GM19328 (cell line): ENCODE measurements around the gene TIMM23.
"Not testable (repeated sequence)": the region's sequence is repeated elsewhere in the genome, so short reads cannot be mapped to it uniquely, and the experiment has no call there.

ENCODE experiments used
- ATAC-seq: cut with Tn5 transposase; IDR thresholded peaks from one replicate; pipeline ENCODE4 v1.9.1; 2021; ENCODE audit warnings: mild to moderate bottlenecking, moderate library complexity; ENCODE audit not compliant: unreplicated experiment

The TIMM23 gene

DNA sequence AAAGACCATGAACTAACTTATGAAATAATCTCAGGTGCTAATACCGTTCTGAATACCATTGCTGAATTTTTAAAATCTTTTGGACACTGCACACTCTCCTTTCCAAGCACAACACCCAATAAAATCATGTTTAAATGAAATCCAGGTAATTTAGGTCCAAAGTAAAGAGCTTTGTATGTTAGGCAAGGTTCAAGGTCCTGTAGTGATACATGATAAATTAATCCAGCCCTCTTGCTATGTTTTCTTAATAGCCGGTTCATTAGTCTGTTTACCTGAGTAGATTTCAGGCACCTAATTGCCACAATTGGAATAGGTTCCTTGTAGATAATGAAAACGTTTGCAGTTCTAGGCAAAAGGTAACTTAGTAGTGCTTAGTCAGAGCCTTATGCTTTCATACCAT lies 13.3 kb downstream of the TIMM23 start:
- not testable (repeated sequence) for ATAC-seq

DNA sequence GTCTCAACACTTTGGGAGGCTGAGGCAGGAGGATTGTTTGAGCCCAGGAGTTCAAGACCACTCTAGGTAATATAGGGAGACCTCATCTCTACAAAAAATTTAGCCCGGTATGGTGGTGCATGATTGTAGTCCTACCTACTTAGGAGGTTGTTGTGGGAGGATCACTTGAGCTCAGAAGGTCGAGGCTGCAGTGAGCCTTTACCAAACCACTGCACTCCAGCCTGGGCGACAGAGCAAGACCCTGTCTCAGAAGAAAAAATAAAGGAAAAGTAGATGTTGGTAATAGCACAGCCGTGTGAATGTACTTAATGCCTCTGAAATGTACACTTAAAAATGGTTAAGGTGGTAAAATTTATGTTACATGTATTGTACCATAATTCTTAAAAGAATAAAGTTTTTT lies 25.3 kb downstream of the TIMM23 start:
- ATAC-seq: no peak

DNA sequence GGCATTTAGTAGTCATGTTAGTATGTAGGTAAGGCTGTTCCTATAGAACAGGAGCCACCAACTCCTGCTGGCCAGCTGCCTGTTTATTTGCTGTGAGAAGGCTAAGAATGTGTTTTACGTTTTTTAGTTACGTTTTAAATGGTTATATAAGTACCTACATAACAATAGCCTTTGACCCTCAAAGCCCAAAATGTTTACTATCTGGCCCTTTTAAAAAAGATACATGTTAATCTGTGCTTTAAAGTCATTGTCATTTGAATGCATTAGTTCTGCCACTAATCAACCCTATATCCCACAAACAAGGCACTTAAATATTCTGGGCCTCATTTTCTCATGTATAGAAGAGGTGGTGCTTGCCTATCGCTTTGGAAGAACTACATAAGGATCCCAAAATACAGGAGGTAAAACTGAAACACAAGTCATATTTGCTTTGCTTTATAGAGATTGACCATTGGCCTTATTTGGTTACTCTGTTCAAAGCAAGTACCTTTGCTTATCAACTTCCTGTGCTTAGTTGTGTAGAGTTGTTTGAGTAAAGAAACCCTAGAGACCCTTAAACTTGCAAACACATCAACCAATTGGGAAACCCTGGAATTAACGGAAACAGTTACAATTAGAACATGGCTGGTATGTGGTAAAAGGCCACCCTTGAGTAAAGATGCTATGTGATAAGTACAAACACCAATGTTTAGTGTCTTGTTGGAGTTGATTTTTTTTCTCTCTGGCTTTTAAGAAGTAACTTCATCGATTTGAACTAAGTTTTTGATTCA lies 25.9 kb downstream of the TIMM23 start:
- no peak for ATAC-seq

DNA sequence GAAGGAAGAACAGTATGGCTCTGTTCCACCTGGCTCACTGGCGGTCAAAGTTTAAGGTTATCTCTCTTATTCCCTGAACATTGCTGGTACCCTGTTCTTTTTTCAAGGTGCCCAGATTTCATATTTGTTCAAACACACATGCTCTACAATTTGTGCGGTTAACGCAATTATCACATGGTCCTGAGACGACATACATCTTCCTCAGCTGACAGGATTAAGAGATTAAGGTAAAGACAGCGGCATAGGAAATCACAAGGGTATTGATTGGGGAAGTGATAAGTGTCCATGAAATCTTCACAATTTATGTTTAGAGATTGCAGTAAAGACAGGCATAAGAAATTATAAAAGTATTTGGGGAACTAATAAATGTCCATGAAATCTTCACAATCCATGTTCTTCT lies 27.7 kb downstream of the TIMM23 start:
- ATAC-seq: not testable (repeated sequence)

DNA sequence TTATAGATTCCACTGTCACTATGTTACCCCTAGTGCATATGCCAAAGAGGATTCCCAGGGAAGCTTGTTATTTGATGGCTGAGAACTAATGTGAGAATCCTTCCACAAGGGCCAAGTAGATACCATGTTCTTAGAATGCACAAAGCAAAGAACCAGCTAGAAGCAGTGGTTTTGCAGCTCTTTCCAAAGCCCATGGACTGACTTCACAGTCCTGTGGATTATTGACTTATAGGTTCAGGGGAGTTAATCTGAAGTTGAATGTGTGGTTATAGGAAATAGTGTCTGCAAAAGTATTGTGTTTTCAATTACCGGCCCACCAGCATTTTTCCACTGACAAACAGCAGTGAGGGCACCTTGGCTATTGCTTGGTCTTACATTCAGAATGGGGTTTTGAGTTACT lies 28.2 kb downstream of the TIMM23 start:
- no peak for ATAC-seq

DNA sequence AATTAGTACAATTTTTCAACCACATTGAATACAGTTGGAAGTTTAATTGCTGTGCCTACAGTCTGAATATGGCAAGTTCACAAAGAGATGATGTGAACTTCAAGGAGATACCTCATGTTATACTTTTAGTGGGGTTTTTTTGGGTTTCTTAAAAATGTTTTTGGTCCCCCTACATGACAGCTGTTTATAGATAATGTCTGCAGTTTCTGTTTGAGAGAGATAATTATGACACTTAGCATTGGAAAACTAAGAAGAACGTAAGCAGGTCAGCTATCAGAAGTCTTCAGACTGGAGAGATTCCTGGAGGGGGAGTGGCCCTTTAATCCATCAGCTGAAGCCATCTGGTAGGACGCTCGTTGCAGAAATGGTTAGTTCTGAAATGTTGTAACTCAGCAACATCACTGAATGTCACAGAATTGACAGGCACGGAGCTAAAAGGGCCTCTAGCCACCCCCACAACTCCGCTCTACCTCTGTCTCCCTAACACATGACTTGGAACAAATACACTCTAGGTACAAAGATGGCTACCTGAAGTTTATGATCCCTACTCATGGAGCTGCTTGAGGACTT lies 29.0 kb downstream of the TIMM23 start:
- no peak for ATAC-seq

DNA sequence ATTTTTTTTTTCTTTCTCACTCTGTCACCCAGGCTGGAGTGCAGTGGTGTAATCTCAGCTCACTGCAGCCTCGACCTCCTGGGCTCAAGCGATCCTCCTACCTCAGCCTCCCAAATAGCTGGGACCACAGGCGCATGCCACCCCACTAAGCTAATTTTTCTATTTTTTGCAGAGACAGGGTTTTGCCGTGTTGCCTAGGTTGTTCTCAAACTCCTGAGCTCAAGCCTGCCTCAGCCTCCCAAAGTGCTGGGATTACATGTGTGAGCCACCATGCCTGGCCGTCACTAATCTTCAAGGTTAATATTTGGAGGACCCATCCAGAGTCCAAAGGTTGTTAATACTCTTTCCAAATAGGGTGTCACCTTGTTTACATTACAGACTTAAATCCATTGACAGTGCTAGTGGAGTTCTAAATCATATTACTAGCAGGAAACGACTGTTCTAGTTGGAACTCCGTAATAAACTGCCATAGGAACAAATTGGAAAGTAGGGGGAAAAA lies 29.9 kb downstream of the TIMM23 start:
- not testable (repeated sequence) for ATAC-seq

DNA sequence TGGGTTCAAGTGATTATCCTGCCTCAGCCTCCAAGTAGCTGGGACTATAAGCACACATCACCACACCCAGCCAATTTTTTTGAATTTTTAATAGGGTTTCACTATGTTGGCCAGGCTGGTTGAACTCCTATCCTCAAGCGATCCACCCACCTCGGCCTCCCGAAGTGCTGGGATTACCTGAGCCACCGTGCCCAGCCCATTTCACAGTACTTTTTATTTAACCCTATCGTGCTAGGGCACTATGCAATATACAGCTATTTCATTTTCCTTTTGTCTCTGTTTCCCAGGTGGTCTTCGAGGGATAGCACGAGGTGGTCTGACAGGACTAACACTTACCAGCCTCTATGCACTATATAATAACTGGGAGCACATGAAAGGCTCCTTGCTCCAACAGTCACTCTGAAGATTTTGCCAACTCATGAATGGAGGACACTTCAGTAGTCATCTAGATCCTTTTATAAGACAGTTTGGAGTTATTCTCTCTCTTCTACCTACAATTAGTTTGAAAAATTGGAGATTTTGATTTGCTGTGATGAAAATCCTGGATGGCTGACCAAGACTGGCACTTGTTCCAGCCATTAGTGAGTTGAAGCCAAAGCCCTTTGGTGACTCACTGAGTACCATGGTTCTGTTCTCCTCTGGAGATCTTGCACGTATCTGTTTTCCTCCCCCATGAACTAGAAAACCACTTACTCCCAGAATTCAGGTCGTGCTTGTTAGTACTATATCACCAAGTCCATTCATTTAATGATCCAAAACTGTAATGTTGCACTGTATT lies 30.8 kb downstream of the TIMM23 start:
- no peak for ATAC-seq

DNA sequence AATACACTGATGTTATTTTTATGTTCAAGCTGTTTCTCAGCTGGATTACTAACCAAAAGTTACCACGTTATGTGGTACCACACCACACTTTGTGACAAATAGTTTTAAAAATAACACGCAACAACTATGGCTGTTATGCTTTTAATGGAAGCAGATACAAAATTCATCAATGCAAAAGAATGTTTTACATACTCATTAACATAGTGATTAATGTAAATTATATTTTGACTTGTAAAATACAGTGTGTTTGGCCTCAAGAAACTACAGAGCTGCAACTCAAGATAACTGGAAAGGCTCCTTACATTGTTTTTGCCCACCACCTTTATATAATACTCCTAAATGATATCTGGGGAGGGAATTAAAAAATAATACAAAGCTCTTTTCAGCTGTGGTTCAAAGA lies 32.7 kb downstream of the TIMM23 start:
- no peak for ATAC-seq

DNA sequence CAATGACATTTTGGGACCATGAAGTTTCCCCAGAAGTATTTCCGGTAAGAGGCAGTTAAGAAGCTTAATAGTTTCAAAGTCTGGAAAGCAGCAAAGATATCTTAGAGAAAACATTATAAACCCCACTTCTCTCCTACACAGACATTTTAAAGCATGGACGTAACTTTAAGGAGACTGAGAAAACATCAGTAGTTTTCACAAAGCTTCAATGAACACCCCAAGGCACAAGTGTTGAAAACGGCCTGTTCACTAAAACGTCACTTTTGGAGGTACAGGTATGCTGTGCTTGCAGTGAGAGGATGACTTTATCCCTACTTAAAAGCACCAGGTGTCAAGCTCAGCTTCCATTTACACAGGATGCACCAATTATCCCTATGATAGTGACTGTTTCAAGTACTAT lies 33.1 kb downstream of the TIMM23 start:
- ATAC-seq: no peak

DNA sequence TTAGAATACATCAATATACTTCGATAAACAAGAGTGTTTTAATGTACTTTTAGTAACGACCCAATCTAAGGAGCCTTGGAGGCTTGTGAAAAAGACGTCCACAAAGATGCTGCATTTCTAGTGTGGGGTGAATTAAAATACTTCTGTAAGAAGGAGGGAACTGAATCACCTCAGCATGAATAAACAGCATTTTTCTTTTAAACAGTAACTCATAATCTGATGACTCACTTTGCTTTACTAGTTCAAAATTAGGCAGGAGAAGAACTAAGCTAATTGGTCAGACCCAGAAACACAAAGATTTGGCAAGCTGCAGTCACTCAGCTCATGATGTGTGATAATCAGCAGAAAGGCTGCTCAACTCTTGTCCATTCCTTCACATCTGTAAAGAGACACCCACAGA lies 33.9 kb downstream of the TIMM23 start:
- no peak for ATAC-seq

DNA sequence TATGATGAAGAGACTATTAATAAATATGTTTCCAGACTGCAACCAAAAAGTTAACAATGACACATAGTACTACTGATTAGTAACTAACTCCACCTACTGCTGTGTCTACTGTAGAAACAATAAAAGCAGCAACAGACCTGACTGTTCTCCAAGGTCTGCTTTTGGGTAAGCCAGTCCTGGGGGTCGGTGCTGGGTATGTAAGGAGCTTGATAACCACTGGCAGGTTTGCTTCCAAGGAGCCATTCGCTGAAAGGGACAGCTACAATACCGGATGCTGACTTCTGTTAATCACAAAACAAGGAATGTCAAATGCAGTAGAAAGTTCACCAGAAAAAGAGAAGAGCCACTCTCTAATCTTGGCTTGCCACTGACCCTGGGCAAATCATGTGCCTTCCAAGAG lies 40.5 kb downstream of the TIMM23 start:
- ATAC-seq: no peak

DNA sequence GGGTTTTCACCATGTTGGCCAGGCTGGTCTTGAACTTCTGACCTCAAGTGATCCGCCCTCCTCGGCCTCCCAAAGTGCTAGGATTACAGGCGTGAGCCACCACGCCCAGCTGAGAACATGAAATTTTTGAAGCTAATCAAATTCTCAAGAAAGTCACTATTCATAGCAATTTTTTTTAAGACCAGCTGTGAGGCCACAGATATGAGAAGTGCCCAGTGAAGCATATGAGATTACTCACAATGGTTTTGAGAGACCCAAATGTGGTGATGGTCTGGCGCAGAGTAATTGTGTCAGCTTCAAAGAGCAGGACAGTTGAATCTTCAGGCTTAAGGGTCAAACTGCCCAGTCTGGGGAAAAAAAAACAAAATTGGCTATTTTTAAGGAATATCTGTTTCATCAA lies 41.9 kb downstream of the TIMM23 start:
- no peak for ATAC-seq

DNA sequence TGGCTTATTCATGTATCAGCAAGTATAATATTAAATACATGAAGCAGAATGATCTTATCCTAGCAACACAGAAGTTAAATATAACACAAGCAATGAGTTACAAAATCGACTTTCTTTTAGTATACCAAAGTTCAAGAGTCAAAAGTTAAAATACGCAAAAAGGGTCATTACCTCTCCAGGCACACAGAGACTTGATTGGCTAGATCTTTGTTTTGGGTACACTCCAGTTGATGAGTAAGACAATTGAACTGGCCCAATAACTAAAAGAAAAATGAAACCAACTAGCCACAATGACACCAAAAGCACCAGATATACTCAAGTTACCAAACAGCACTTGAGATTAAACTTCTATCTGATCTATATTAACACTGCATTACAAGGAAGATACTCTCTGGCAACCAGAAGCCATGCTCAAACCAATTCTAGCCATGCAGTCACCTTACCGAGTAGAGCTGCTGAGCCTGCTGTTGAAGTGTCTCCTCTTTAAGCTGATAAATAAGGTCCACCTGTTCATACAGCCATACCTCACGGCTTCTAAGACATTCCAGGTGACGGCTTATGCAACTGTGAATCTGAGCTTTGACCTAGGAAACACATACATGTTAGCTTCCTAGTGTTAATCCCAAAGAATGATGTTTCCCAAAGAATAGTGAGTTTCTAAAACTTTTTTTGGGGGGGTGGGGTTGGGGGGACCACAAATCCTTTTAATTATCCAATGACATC lies 42.6 kb downstream of the TIMM23 start:
- ATAC-seq: no peak

DNA sequence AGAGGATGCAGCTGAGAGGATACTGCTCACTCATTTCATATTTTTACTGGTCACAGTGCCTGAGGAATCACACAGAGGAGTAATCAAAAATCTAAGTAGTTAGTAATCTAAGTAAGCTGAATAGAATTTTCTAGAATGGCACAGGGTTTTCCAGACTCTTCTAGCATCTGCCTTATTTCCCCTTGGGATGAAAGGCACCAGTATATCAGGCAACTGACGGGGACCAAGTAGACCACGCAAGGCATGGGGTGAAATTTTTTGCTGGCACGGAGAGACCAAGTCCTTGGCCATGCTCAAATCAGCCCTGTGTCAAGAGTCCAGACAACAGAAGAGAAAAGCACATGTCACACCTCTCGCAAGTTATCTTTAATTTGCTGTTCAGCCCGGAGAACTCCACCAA lies 43.9 kb downstream of the TIMM23 start:
- ATAC-seq: no peak

DNA sequence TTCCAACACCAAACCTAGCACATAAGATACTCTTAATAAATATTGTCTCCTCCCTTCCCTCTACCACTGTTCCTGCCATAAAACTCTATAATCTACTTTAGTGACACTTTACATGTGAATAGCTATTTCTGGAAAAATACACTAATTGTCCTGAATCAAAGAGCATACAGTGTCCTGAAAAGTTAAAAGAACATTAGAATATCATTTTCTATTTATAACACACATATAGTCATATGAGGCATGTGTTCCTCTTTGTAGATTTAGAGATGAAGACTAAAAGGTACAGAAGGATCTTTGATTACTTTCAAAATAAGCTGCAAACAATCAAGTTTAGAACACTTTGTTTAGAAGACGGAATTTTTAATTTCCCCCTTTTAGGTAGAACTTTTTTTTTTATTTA lies 44.5 kb downstream of the TIMM23 start:
- ATAC-seq: no peak

DNA sequence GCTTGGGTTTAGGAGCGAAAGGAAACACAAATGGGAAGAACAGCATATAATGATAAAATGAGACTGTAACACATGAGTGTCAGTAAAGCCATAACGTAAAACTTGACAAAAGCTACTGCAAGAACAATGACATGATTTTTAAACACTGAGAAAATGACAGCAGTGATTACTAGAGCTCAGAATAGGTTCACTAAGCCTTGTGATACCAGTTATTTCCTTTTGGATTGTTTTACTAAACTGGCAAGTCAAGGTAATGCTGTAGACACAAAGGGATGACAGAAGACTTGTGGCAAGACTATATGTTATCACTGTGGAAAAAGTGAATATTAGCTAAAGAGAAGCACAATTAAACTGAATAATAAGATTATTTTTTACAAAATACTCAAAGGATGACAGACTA lies 45.4 kb downstream of the TIMM23 start:
- ATAC-seq: no peak

DNA sequence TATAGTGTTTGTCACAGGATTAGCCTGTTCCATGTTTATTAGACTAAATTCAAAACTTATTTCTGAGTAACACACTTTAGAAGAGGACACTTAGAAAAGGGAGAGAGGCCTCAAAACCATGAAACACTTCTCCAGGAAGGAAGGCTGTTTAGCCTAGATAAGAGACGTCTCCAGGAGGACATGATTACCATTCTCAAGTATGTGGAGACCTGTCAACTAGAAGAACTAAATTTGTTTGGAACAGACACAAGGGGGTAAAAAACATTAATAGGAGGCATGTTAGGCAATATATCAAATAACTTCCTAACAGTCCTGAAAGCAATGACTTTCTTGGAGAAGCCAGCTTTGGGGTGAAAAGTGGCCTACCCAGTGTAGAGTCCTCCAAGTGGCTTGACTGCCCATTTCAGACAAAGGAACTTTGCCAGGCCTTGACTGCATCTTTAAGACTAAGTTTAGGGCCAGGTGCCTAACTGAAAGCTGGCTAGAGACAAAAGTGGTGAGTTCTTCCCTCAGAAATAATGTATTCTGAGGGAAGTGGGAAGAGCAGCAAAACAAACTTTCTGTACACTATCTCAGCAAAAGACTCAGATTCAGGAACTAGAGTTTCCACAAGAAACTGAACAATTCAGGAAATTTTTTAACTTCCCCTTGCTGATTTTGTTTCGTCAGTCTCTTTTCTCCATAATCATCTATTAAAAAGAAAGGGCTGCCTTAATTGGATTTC lies 46.3 kb downstream of the TIMM23 start:
- ATAC-seq: no peak

DNA sequence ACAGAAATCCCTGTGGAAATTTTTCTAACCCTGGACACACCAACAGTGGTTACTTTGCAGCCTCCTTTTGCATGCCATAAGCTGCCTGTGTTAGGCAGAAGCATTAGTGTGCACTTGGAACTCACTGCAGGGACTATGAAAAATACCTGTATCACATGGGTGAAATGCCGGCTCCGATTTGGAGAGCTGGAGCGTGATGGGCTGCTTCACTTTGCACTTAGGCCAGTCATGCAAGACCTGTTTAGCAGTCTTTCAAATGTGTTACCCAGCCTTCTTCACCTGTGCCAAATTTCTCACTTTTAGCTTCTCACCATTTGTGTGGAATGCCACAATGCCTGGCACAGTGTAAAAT lies 46.9 kb downstream of the TIMM23 start:
- no peak for ATAC-seq

DNA sequence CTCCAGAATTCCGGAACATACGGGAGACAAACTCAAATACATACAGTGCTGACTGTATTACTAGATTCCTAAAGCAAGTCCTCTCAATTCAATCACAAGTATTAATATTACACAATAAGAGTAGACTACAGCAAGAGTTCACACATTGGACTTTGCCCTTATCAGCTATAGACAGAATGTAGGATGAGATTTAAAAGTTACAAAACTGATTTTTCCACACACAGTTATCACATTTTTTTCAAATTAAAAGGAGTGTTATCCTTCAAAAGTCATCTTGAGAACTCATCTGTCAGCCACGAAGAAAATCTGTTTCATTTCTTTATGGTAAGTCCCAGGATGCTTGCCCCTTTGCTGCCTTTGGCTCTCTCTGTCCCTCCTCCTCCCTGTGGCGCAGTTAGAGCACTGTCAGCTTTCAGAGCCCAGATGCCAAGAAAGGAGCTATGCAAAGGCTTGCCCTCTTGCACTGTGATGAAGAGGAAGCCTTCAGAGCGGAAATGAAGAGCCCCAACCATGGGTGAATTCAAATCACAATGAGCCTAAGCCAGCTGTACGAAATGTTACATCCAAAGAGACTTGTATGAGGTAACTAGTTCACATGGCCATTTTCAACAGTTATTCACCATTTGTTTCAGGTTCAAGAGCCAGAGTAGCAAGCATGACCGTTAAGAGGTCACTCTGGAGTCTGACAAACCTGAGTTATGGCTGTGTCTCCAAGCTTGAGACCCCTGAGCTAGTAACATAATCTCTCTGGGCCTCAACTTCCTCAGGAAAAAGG lies 47.5 kb downstream of the TIMM23 start:
- no peak for ATAC-seq
